Caco-2 (cell line): ENCODE data around the gene ASPG. TPM values are rescaled to one million over a fixed set of nuclear protein-coding genes. Genes with fewer than 3 reads are reported as not detected.
A peak's percentile ranks its signal among the peaks of the same experiment; 100 is the strongest.

Experiments
- BruUV-seq: library from RNA; stranded (reverse); fragments of 400-500 nt; replicated peaks from 2 replicates; lab custom pipeline; 2021; lab: Mats Ljungman, UMichigan
- CTCF ChIA-PET: fragments of 300-600 bp; sonication (Branson Sonifier 250); formaldehyde crosslinking; loops from one replicate; lab custom pipeline; 2022; ENCODE audit warnings: antibody characterized with exemption; lab: Charles Lee
- POLR2A ChIA-PET: fragments of 300-600 bp; sonication (Branson Sonifier 250); formaldehyde crosslinking; loops from one replicate; lab custom pipeline; 2022; ENCODE audit warnings: antibody characterized with exemption; lab: Charles Lee
- DNase-seq, 2 experiments: peaks; one replicate each; pipeline versions ENCODE4 v3.0.0 to v3.0.0-alpha.2; 2020 to 2022
- H3K27me3 ChIP-seq: replicated peaks from 2 replicates; pipeline ENCODE4 v1.6.0; 2011; ENCODE audit warnings: low read length; ENCODE audit not compliant: control insufficient read depth, insufficient read depth
- H3K36me3 ChIP-seq: 2 replicates; pipeline ENCODE4 v1.5.1; 2011; ENCODE audit warnings: low read length; ENCODE audit not compliant: control insufficient read depth, insufficient read depth
- H3K4me1 ChIP-seq: fragments of 250-450 bp; sonication (Bioruptor Pico); 2 replicates; pipeline ENCODE4 v1.5.1; 2020; ENCODE audit warnings: mild to moderate bottlenecking
- H3K4me3 ChIP-seq: 2 replicates; pipeline ENCODE4 v1.5.1; 2011; ENCODE audit warnings: low read depth, mild to moderate bottlenecking, control low read depth, low read length
- H3K9me3 ChIP-seq: fragments of 250-450 bp; sonication (Bioruptor Pico); 2 replicates; pipeline ENCODE4 v1.5.1; 2020; ENCODE audit warnings: mild to moderate bottlenecking, moderate library complexity
- H3K27ac Mint-ChIP-seq: one replicate; pipeline ENCODE4 v1.8.0; 2022; ENCODE audit warnings: mixed read lengths; ENCODE audit not compliant: unreplicated experiment
- H3K27me3 Mint-ChIP-seq: one replicate; pipeline ENCODE4 v1.8.0; 2022; ENCODE audit warnings: mixed read lengths; ENCODE audit not compliant: insufficient read depth, unreplicated experiment
- H3K36me3 Mint-ChIP-seq: one replicate; pipeline ENCODE4 v1.8.0; 2022; ENCODE audit warnings: mild to moderate bottlenecking, mixed read lengths; ENCODE audit not compliant: insufficient read depth, unreplicated experiment
- H3K4me1 Mint-ChIP-seq: one replicate; pipeline ENCODE4 v1.8.0; 2022; ENCODE audit warnings: low read depth, mixed read lengths; ENCODE audit not compliant: unreplicated experiment
- H3K4me3 Mint-ChIP-seq: one replicate; pipeline ENCODE4 v1.8.0; 2022; ENCODE audit warnings: mild to moderate bottlenecking, moderate library complexity, mixed read lengths; ENCODE audit not compliant: unreplicated experiment
- H3K9me3 Mint-ChIP-seq: one replicate; pipeline ENCODE4 v1.8.0; 2022; ENCODE audit warnings: mixed read lengths; ENCODE audit not compliant: unreplicated experiment
- CTCF ChIP-seq, 2 experiments: fragments of 200-600 bp in 1 of 2; IDR thresholded peaks; 1 replicate in 1 of 2; 2 replicates in 1 of 2; pipeline versions ENCODE4 v1.5.1 to v1.8.0; 2011 to 2022; ENCODE audit warnings: antibody characterized with exemption in 1 of 2, control low read depth in 1 of 2, inconsistent platforms in 1 of 2, low read depth in 1 of 2, low read length in 1 of 2, mild to moderate bottlenecking in 1 of 2, moderate library complexity in 1 of 2; ENCODE audit not compliant: insufficient read depth in 1 of 2, severe bottlenecking in 1 of 2, unreplicated experiment in 1 of 2
- intact Hi-C: fragments of 100-400 bp; cut with micrococcal nuclease; formaldehyde crosslinking; loops from one replicate; pipeline ENCODE4 v1.10.0; 2022; ENCODE audit not compliant: unreplicated experiment
- total RNA-seq: library from RNA; stranded (reverse); gene quantifications from 2 replicates; pipeline ENCODE4 v1.2.3, GENCODE V29; 2022

The ASPG gene
- total RNA-seq, 1 experiment from 2014 or later: not detected

GRCh38 chr14:104103446-104104075 lies 18.1 kb downstream of the ASPG start:
- no peaks in the 10 kb centered on the region for H3K27me3 ChIP-seq
- H3K9me3 ChIP-seq: no peaks in the 10 kb centered on the region
- no TSS peak for BruUV-seq
- intact Hi-C loops: no loop called here
- no peaks in the 10 kb centered on the region for H3K4me1 ChIP-seq
- ChIA-PET POLR2A (no interaction called here), CTCF (interaction anchor here (0.5 kb wide), 1 partner anchor 29 kb away, joined by 3 read pairs; no protein-coding TSS in a partner anchor)
- no peaks in the 10 kb centered on the region for H3K36me3 ChIP-seq
- H3K27me3 Mint-ChIP-seq: no peaks in the 10 kb centered on the region
- no peak overlapping the region for H3K4me3 Mint-ChIP-seq
- H3K36me3 Mint-ChIP-seq: no peaks in the 10 kb centered on the region
- no peak for TF ChIP-seq CTCF (IDR thresholded peaks at IDR 0.05; ENCODE audit: insufficient read depth in 1 of 2, low read depth in 1 of 2, low read length in 1 of 2, severe bottlenecking in 1 of 2, unreplicated experiment in 1 of 2)
- H3K27ac Mint-ChIP-seq: no peak overlapping the region
- H3K9me3 Mint-ChIP-seq: no peaks in the 10 kb centered on the region
- no peak overlapping the region for H3K4me3 ChIP-seq
- DNase-seq: peak in 1 of 2 experiments; percentile 31
- no peaks in the 10 kb centered on the region for H3K4me1 Mint-ChIP-seq

- Mint-ChIP-seq H3K27ac (no peak overlapping the region), H3K36me3 (peaks cover 3% of the 10 kb centered on the region), H3K4me3 (no peak overlapping the region), H3K9me3 (no peaks in the 10 kb centered on the region), H3K4me1 (no peaks in the 10 kb centered on the region), H3K27me3 (no peaks in the 10 kb centered on the region)
- no peaks in the 10 kb centered on the region for H3K4me1 ChIP-seq
- H3K27me3 ChIP-seq: no peaks in the 10 kb centered on the region
- peak in 1 of 2 experiments; percentile 25 for DNase-seq
- no peaks in the 10 kb centered on the region for H3K9me3 ChIP-seq
- CTCF ChIA-PET: no interaction called here
- POLR2A ChIA-PET: no interaction called here
- no peak for TF ChIP-seq CTCF (IDR thresholded peaks at IDR 0.05; ENCODE audit: insufficient read depth in 1 of 2, low read depth in 1 of 2, low read length in 1 of 2, severe bottlenecking in 1 of 2, unreplicated experiment in 1 of 2)
- intact Hi-C loops: no loop called here
- H3K4me3 ChIP-seq: no peak overlapping the region
- no TSS peak for BruUV-seq
- no peaks in the 10 kb centered on the region for H3K36me3 ChIP-seq
Measured at GRCh38 chr14:104104076-104104901, 18.8 kb downstream of the ASPG start.

DNA sequence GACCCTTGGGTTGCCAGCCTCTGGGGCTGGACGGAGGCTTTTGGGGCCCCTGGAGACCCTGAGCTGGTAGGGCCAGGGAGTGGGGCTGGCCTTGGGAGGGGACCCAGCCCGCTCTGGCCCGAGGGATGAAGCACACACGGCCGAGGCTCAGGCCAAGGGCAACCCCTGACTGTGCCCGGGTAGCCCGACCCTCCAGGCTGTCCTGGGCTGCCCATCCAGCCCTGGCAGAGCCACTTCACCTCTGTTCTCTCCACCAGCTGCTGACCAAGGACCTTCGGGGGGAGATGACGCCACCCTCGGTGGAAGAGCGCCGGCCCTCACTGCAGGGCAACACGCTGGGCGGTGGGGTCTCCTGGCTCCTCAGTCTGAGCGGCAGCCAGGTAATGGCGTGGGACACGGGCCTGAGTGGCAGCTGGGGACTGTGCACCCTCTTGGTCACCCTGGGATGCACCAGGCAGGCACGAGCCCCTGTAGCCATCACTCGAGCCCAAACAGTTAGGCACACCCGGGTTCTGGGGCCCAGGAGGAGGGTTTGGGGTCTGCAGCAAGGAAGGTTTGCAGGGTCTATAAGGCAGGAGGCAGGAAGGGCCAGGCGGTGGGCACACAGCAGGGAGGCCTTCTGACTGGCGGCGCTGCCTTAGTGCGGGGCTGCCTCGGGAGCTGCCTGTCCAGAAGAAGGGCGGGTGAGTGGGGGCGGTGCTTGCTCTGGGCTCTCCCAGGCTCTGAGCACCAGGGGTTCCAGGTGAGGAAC lies 19.7 kb downstream of the ASPG start:
- POLR2A ChIA-PET: no interaction called here
- Mint-ChIP-seq H3K9me3 (no peaks in the 10 kb centered on the region), H3K36me3 (peaks cover 7% of the 10 kb centered on the region), H3K27ac (no peak overlapping the region), H3K4me3 (no peak overlapping the region), H3K4me1 (no peaks in the 10 kb centered on the region), H3K27me3 (no peaks in the 10 kb centered on the region)
- TF ChIP-seq CTCF (IDR thresholded peaks at IDR 0.05; ENCODE audit: insufficient read depth in 1 of 2, low read depth in 1 of 2, low read length in 1 of 2, severe bottlenecking in 1 of 2, unreplicated experiment in 1 of 2): no peak
- DNase-seq: peak in 1 of 2 experiments; percentile 32
- H3K4me1 ChIP-seq: no peaks in the 10 kb centered on the region
- CTCF ChIA-PET: no interaction called here
- H3K36me3 ChIP-seq: no peaks in the 10 kb centered on the region
- intact Hi-C loops: no loop called here
- H3K9me3 ChIP-seq: no peaks in the 10 kb centered on the region
- BruUV-seq: no TSS peak
- H3K4me3 ChIP-seq: no peak overlapping the region
- no peaks in the 10 kb centered on the region for H3K27me3 ChIP-seq
